ENCODE measurements around the gene HIPK2. TPM values are rescaled to one million over a fixed set of nuclear protein-coding genes. Genes with fewer than 3 reads are reported as not detected.

Gene HIPK2
- total RNA-seq, 1 experiment from 2014 or later = 33.4 TPM

GRCh38 chr7:139735466-139735865 lies 42.3 kb downstream of the HIPK2 start:
- Mint-ChIP-seq H3K27ac (ENCODE audit: unreplicated experiment) (no peak overlapping the region), H3K27me3 (ENCODE audit: unreplicated experiment) (no peaks in the 10 kb centered on the region), H3K4me1 (ENCODE audit: low read depth, unreplicated experiment) (peaks cover 44% of the 10 kb centered on the region), H3K36me3 (ENCODE audit: insufficient read depth, unreplicated experiment) (peaks cover 5% of the 10 kb centered on the region), H3K9me3 (ENCODE audit: low read depth, unreplicated experiment) (no peaks in the 10 kb centered on the region), H3K4me3 (ENCODE audit: low read depth, unreplicated experiment) (no peak overlapping the region)
- CTCF ChIA-PET = no interaction called here
- intact Hi-C loops (cut with micrococcal nuclease; ENCODE audit: unreplicated experiment) = no loop called here
- no TSS peak for BruUV-seq (replicated peaks)
- no peak for TF ChIP-seq CTCF (IDR thresholded peaks at IDR 0.05; ENCODE audit: unreplicated experiment)
- DNase-seq = no peak

- no peak overlapping the region for H3K4me3 Mint-ChIP-seq (ENCODE audit: low read depth, unreplicated experiment)
- DNase-seq = no peak
- intact Hi-C loops (cut with micrococcal nuclease; ENCODE audit: unreplicated experiment) = no loop called here
Measured at GRCh38 chr7:139734395-139734794, 43.4 kb downstream of the HIPK2 start.

GRCh38 chr7:139733751-139734150 lies 44.0 kb downstream of the HIPK2 start:
- DNase-seq = no peak
- H3K27ac Mint-ChIP-seq (ENCODE audit: unreplicated experiment) = no peak overlapping the region
- H3K36me3 Mint-ChIP-seq (ENCODE audit: insufficient read depth, unreplicated experiment) = peaks cover 5% of the 10 kb centered on the region
- peaks cover 46% of the 10 kb centered on the region for H3K4me1 Mint-ChIP-seq (ENCODE audit: low read depth, unreplicated experiment)
- H3K4me3 Mint-ChIP-seq (ENCODE audit: low read depth, unreplicated experiment) = no peak overlapping the region
- intact Hi-C loops (cut with micrococcal nuclease; ENCODE audit: unreplicated experiment) = loop anchor here (2.0 kb wide), 1 partner anchor 43 kb away; the partner anchor contains the start of gene HIPK2
- no peaks in the 10 kb centered on the region for H3K27me3 Mint-ChIP-seq (ENCODE audit: unreplicated experiment)
- peaks cover 2% of the 10 kb centered on the region for H3K9me3 Mint-ChIP-seq (ENCODE audit: low read depth, unreplicated experiment)
- BruUV-seq (replicated peaks) = no TSS peak
- CTCF ChIA-PET = no interaction called here
- TF ChIP-seq CTCF (IDR thresholded peaks at IDR 0.05; ENCODE audit: unreplicated experiment) = no peak

More at GRCh38 chr7:139734395-139734794, 43.4 kb downstream of the HIPK2 start:
- peaks cover 40% of the 10 kb centered on the region for H3K4me1 Mint-ChIP-seq (ENCODE audit: low read depth, unreplicated experiment)
- H3K36me3 Mint-ChIP-seq (ENCODE audit: insufficient read depth, unreplicated experiment) = peaks cover 5% of the 10 kb centered on the region
- CTCF ChIA-PET = no interaction called here
- no TSS peak for BruUV-seq (replicated peaks)
- H3K9me3 Mint-ChIP-seq (ENCODE audit: low read depth, unreplicated experiment) = no peaks in the 10 kb centered on the region
- no peak overlapping the region for H3K27ac Mint-ChIP-seq (ENCODE audit: unreplicated experiment)
- H3K27me3 Mint-ChIP-seq (ENCODE audit: unreplicated experiment) = no peaks in the 10 kb centered on the region
- TF ChIP-seq CTCF (IDR thresholded peaks at IDR 0.05; ENCODE audit: unreplicated experiment) = no peak

- Mint-ChIP-seq H3K9me3 (ENCODE audit: low read depth, unreplicated experiment) (peaks cover 2% of the 10 kb centered on the region), H3K27me3 (ENCODE audit: unreplicated experiment) (no peaks in the 10 kb centered on the region), H3K4me1 (ENCODE audit: low read depth, unreplicated experiment) (peaks cover 41% of the 10 kb centered on the region), H3K36me3 (ENCODE audit: insufficient read depth, unreplicated experiment) (peaks cover 5% of the 10 kb centered on the region), H3K27ac (ENCODE audit: unreplicated experiment) (peak overlapping the region; percentile 47), H3K4me3 (ENCODE audit: low read depth, unreplicated experiment) (peak overlapping the region; percentile 53)
- no peak for DNase-seq
- TF ChIP-seq CTCF (IDR thresholded peaks at IDR 0.05; ENCODE audit: unreplicated experiment) = no peak
- intact Hi-C loops (cut with micrococcal nuclease; ENCODE audit: unreplicated experiment) = loop anchor here (2.0 kb wide), 1 partner anchor 44 kb away; the partner anchor contains the start of gene HIPK2
- BruUV-seq (replicated peaks) = no TSS peak
- CTCF ChIA-PET = interaction anchor here (0.6 to 1.4 kb wide), 3 partner anchors 9 to 87 kb away, joined by 5 to 6 read pairs (median 5); no protein-coding TSS in a partner anchor
Measured at GRCh38 chr7:139732471-139733167, 45.2 kb downstream of the HIPK2 start.

Measured in Calu3 (cell line).